Measurements from ENCODE around the gene SKI. TPM values are rescaled to one million over a fixed set of nuclear protein-coding genes. Genes with fewer than 3 reads are reported as not detected.

The SKI gene
- total RNA-seq, 1 experiment from 2014 or later: 38.2 TPM

DNA sequence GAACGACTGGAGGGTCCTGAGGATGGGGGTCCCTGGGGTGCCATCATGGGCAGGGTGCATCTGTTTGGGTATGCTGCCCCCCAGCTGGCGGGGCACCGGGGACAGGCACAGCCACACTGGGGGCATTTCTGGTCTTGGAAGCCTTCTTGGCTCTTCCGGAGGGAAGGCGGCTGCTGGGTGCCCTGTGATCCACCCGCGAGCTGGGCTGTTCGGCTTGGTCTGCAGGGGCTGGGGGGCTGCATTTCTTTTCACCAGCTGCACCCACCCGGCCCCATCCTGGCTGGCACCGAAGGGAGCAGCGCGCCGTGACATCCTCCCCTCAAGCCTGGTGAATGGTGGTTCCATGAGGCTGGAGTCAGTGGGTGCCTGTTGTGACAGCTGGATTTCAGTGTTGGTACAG lies 45.7 kb upstream of the SKI start:
- no peak for DNase-seq
- Histone ChIP-seq H3K36me3 (ENCODE audit: control insufficient read depth, insufficient read depth, low read length) (no peaks in the 10 kb centered on the region), H3K27me3 (replicated peaks; ENCODE audit: control insufficient read depth, insufficient read depth, low read length) (no peaks in the 10 kb centered on the region), H3K4me1 (no peaks in the 10 kb centered on the region), H3K4me3 (ENCODE audit: low read depth, low read length) (no peak overlapping the region), H3K9me3 (no peaks in the 10 kb centered on the region)
- peaks cover 46% of the 10 kb centered on the region for H3K36me3 Mint-ChIP-seq (ENCODE audit: insufficient read depth, unreplicated experiment)
- ChIA-PET POLR2A (no interaction called here), CTCF (no interaction called here)
- H3K4me3 Mint-ChIP-seq (ENCODE audit: unreplicated experiment): no peak overlapping the region
- BruUV-seq (replicated peaks): no TSS peak
- no peak overlapping the region for H3K27ac Mint-ChIP-seq (ENCODE audit: unreplicated experiment)
- no peaks in the 10 kb centered on the region for H3K27me3 Mint-ChIP-seq (ENCODE audit: insufficient read depth, unreplicated experiment)
- TF ChIP-seq, protein P1, sequence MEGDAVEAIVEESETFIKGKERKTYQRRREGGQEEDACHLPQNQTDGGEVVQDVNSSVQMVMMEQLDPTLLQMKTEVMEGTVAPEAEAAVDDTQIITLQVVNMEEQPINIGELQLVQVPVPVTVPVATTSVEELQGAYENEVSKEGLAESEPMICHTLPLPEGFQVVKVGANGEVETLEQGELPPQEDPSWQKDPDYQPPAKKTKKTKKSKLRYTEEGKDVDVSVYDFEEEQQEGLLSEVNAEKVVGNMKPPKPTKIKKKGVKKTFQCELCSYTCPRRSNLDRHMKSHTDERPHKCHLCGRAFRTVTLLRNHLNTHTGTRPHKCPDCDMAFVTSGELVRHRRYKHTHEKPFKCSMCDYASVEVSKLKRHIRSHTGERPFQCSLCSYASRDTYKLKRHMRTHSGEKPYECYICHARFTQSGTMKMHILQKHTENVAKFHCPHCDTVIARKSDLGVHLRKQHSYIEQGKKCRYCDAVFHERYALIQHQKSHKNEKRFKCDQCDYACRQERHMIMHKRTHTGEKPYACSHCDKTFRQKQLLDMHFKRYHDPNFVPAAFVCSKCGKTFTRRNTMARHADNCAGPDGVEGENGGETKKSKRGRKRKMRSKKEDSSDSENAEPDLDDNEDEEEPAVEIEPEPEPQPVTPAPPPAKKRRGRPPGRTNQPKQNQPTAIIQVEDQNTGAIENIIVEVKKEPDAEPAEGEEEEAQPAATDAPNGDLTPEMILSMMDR (IDR thresholded peaks at IDR 0.05; ENCODE audit: insufficient read depth in 1 of 2, low read depth in 1 of 2, low read length in 1 of 2, severe bottlenecking in 1 of 2, unreplicated experiment in 1 of 2): no peak
- H3K9me3 Mint-ChIP-seq (ENCODE audit: unreplicated experiment): no peaks in the 10 kb centered on the region
- intact Hi-C loops (cut with micrococcal nuclease; ENCODE audit: unreplicated experiment): no loop called here
- H3K4me1 Mint-ChIP-seq (ENCODE audit: low read depth, unreplicated experiment): no peaks in the 10 kb centered on the region

DNA sequence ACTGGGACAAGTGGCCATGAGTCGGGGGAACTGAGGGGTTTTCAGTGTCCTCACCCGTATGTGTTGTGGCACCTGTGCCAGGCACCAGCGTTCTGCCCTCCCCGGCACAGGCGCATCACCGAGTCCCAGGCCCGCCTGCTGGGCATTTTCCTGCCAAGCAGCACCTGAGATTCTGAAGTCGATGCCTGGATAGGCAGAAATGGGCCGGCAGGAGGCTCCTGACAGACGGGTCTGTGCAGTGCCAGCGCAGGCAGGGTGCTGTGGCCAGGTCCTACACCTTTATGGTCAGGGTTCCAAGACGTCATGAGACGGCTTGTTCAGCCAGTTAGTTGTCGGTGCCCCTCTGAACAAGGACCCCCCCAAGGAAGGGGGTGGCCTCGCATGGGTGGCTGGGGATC lies 44.2 kb upstream of the SKI start:
- no peak overlapping the region for H3K4me3 ChIP-seq (ENCODE audit: low read depth, low read length)
- Mint-ChIP-seq H3K27ac (ENCODE audit: unreplicated experiment) (no peak overlapping the region), H3K4me3 (ENCODE audit: unreplicated experiment) (no peak overlapping the region), H3K27me3 (ENCODE audit: insufficient read depth, unreplicated experiment) (no peaks in the 10 kb centered on the region), H3K4me1 (ENCODE audit: low read depth, unreplicated experiment) (no peaks in the 10 kb centered on the region), H3K36me3 (ENCODE audit: insufficient read depth, unreplicated experiment) (peaks cover 41% of the 10 kb centered on the region), H3K9me3 (ENCODE audit: unreplicated experiment) (no peaks in the 10 kb centered on the region)
- H3K27me3 ChIP-seq (replicated peaks; ENCODE audit: control insufficient read depth, insufficient read depth, low read length): no peaks in the 10 kb centered on the region
- TF ChIP-seq, protein P1 (IDR thresholded peaks at IDR 0.05; ENCODE audit: insufficient read depth in 1 of 2, low read depth in 1 of 2, low read length in 1 of 2, severe bottlenecking in 1 of 2, unreplicated experiment in 1 of 2): no peak
- no TSS peak for BruUV-seq (replicated peaks)
- no peaks in the 10 kb centered on the region for H3K9me3 ChIP-seq
- DNase-seq: no peak
- H3K4me1 ChIP-seq: no peaks in the 10 kb centered on the region
- intact Hi-C loops (cut with micrococcal nuclease; ENCODE audit: unreplicated experiment): no loop called here
- CTCF ChIA-PET: no interaction called here
- POLR2A ChIA-PET: no interaction called here
- H3K36me3 ChIP-seq (ENCODE audit: control insufficient read depth, insufficient read depth, low read length): no peaks in the 10 kb centered on the region

DNA sequence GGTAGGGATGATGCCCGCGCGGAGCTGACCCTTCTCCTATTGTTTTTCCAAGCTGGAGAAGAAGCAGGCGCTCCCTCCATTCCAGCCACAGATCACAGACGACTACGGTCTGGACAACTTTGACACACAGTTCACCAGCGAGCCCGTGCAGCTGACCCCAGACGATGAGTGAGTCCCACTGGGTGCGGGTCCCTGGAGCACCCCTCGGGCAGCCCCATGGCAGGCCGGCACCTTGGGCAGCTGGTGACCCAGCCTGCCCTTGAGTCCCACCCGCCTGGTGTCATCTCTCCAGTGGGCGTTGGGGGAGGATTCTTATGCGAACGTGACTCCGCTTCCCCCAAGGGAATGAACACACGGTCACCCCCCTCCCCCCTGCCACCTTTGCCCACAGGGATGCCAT lies 43.6 kb upstream of the SKI start:
- Mint-ChIP-seq H3K9me3 (ENCODE audit: unreplicated experiment) (no peaks in the 10 kb centered on the region), H3K4me1 (ENCODE audit: low read depth, unreplicated experiment) (no peaks in the 10 kb centered on the region), H3K27me3 (ENCODE audit: insufficient read depth, unreplicated experiment) (no peaks in the 10 kb centered on the region), H3K4me3 (ENCODE audit: unreplicated experiment) (no peak overlapping the region), H3K27ac (ENCODE audit: unreplicated experiment) (no peak overlapping the region), H3K36me3 (ENCODE audit: insufficient read depth, unreplicated experiment) (peaks cover 40% of the 10 kb centered on the region)
- no peak for DNase-seq
- intact Hi-C loops (cut with micrococcal nuclease; ENCODE audit: unreplicated experiment): no loop called here
- no peak overlapping the region for H3K4me3 ChIP-seq (ENCODE audit: low read depth, low read length)
- TF ChIP-seq, protein P1 (IDR thresholded peaks at IDR 0.05; ENCODE audit: insufficient read depth in 1 of 2, low read depth in 1 of 2, low read length in 1 of 2, severe bottlenecking in 1 of 2, unreplicated experiment in 1 of 2): no peak
- no TSS peak for BruUV-seq (replicated peaks)
- H3K4me1 ChIP-seq: no peaks in the 10 kb centered on the region
- H3K9me3 ChIP-seq: no peaks in the 10 kb centered on the region
- ChIA-PET POLR2A (no interaction called here), CTCF (no interaction called here)
- H3K36me3 ChIP-seq (ENCODE audit: control insufficient read depth, insufficient read depth, low read length): no peaks in the 10 kb centered on the region
- no peaks in the 10 kb centered on the region for H3K27me3 ChIP-seq (replicated peaks; ENCODE audit: control insufficient read depth, insufficient read depth, low read length)
